Vagina (tissue), 2 donors: ENCODE results near the gene ARHGAP26. TPM values are rescaled to one million over a fixed set of nuclear protein-coding genes. Genes with fewer than 3 reads are reported as not detected.

Experiments
- DNase-seq, 2 donors: peaks; one replicate each; pipeline ENCODE4 v3.0.0-alpha.2; 2017; ENCODE audit errors: extremely low spot score in 2 of 2
- H3K27ac ChIP-seq: fragments of 200-600 bp; sonication (generic); one replicate; pipeline ENCODE4 v1.5.1; 2019
- H3K27me3 ChIP-seq: fragments of 200-600 bp; sonication (generic); one replicate; pipeline ENCODE4 v1.5.1; 2019
- H3K36me3 ChIP-seq, 2 donors: fragments of 200-600 bp; sonication (generic); one replicate each; pipeline ENCODE4 v1.5.1; 2017 to 2019
- H3K4me1 ChIP-seq: fragments of 200-600 bp; sonication (generic); one replicate; pipeline ENCODE4 v1.5.1; 2019
- H3K4me3 ChIP-seq, 2 donors: fragments of 200-600 bp; sonication (generic); 1 replicate in 1 of 2; 2 replicates in 1 of 2; pipeline ENCODE4 v1.5.1; 2016 to 2019
- H3K9me3 ChIP-seq: fragments of 200-600 bp; sonication (generic); one replicate; pipeline ENCODE4 v1.5.1; 2019
- POLR2A ChIP-seq, 2 donors: fragments of 450-650 bp; IDR thresholded peaks; one replicate each; pipeline ENCODE4 v1.6.1; 2017; ENCODE audit warnings: antibody characterized with exemption in 2 of 2, mild to moderate bottlenecking in 2 of 2, moderate library complexity in 2 of 2
- POLR2AphosphoS5 ChIP-seq, 2 donors: sonication (generic); formaldehyde crosslinking; IDR thresholded peaks; one replicate each; pipeline ENCODE4 v1.9.0; 2017; ENCODE audit warnings: antibody characterized with exemption in 2 of 2, mild to moderate bottlenecking in 2 of 2, low read depth in 1 of 2; ENCODE audit not compliant: insufficient read depth in 1 of 2
- intact Hi-C: fragments of 100-400 bp; cut with DNase I; formaldehyde crosslinking; loops from one replicate; pipeline ENCODE4 v1.15.1; 2023
- total RNA-seq: library from RNA; depleted of rRNA; stranded (reverse); fragments of >200 nt; gene quantifications from one replicate; pipeline ENCODE4 v1.2.3, GENCODE V29; 2016
- TF ChIP-seq, protein P1 (sequence below), 3 experiments: fragments of 450-650 bp in 2 of 3; fragments of 200-600 bp in 1 of 3; sonication (generic) in 1 of 3; IDR thresholded peaks; one replicate each; pipeline ENCODE4 v1.5.1; 2017 to 2019; ENCODE audit warnings: antibody characterized with exemption in 3 of 3, mild to moderate bottlenecking in 2 of 3, moderate library complexity in 2 of 3

Gene ARHGAP26
- total RNA-seq, 1 donor from 2014 or later, result 42.5 TPM

- Histone ChIP-seq H3K9me3 (no peaks in the 10 kb centered on the region), H3K27ac (no peak overlapping the region), H3K27me3 (no peaks in the 10 kb centered on the region), H3K4me1 (peaks cover 36% of the 10 kb centered on the region), H3K4me3 (no peak overlapping the region), H3K36me3 (no peaks in the 10 kb centered on the region)
- intact Hi-C loops, result no loop called here
- DNase-seq, result no peak
- TF ChIP-seq POLR2A (IDR thresholded peaks at IDR 0.05) (no peak), POLR2AphosphoS5 (IDR thresholded peaks at IDR 0.05; ENCODE audit: insufficient read depth in 1 of 2, low read depth in 1 of 2) (no peak)
- TF ChIP-seq, protein P1, sequence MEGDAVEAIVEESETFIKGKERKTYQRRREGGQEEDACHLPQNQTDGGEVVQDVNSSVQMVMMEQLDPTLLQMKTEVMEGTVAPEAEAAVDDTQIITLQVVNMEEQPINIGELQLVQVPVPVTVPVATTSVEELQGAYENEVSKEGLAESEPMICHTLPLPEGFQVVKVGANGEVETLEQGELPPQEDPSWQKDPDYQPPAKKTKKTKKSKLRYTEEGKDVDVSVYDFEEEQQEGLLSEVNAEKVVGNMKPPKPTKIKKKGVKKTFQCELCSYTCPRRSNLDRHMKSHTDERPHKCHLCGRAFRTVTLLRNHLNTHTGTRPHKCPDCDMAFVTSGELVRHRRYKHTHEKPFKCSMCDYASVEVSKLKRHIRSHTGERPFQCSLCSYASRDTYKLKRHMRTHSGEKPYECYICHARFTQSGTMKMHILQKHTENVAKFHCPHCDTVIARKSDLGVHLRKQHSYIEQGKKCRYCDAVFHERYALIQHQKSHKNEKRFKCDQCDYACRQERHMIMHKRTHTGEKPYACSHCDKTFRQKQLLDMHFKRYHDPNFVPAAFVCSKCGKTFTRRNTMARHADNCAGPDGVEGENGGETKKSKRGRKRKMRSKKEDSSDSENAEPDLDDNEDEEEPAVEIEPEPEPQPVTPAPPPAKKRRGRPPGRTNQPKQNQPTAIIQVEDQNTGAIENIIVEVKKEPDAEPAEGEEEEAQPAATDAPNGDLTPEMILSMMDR (IDR thresholded peaks at IDR 0.05), result no peak
These were observed 40.6 kb downstream of the ARHGAP26 start for GRCh38 chr5:142810743-142811290.

- Histone ChIP-seq H3K27ac (no peak overlapping the region), H3K4me1 (peaks cover 47% of the 10 kb centered on the region), H3K4me3 (no peak overlapping the region), H3K36me3 (no peaks in the 10 kb centered on the region), H3K9me3 (no peaks in the 10 kb centered on the region), H3K27me3 (no peaks in the 10 kb centered on the region)
- TF ChIP-seq POLR2AphosphoS5 (IDR thresholded peaks at IDR 0.05; ENCODE audit: insufficient read depth in 1 of 2, low read depth in 1 of 2) (no peak), POLR2A (IDR thresholded peaks at IDR 0.05) (no peak)
- TF ChIP-seq, protein P1 (IDR thresholded peaks at IDR 0.05), result no peak
- no peak for DNase-seq
- intact Hi-C loops, result no loop called here
These were observed 41.8 kb downstream of the ARHGAP26 start for GRCh38 chr5:142811866-142812557.

DNA sequence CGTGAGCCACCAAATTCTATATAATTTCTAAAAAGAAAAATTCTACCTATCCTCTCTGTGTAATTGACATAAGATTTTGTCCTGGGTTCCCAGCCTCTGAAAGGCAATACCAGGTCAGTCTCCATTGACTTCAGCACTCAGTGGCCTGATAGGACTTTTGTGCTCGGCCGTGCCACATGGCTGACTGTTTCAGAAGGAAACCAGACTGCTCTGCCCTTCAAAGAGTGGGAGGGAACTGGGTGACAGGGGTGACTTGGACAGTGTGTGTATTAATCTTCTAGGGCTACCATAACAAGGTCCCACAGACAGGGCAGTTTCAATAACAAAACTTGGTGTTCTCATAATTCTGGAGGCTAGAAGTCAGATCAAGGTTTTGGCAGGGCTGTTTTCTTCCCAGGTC is 43.0 kb downstream of the ARHGAP26 start:
- DNase-seq, result no peak
- Histone ChIP-seq H3K27me3 (no peaks in the 10 kb centered on the region), H3K36me3 (no peaks in the 10 kb centered on the region), H3K27ac (no peak overlapping the region), H3K4me1 (peaks cover 59% of the 10 kb centered on the region), H3K4me3 (no peak overlapping the region), H3K9me3 (no peaks in the 10 kb centered on the region)
- intact Hi-C loops, result no loop called here
- TF ChIP-seq POLR2AphosphoS5 (IDR thresholded peaks at IDR 0.05; ENCODE audit: insufficient read depth in 1 of 2, low read depth in 1 of 2) (no peak), POLR2A (IDR thresholded peaks at IDR 0.05) (no peak)
- TF ChIP-seq, protein P1 (IDR thresholded peaks at IDR 0.05), result no peak

GRCh38 chr5:142814122-142814521 is 43.9 kb downstream of the ARHGAP26 start:
- Histone ChIP-seq H3K27me3 (no peaks in the 10 kb centered on the region), H3K4me3 (no peak overlapping the region), H3K27ac (no peak overlapping the region), H3K9me3 (no peaks in the 10 kb centered on the region), H3K4me1 (peaks cover 61% of the 10 kb centered on the region), H3K36me3 (no peaks in the 10 kb centered on the region)
- intact Hi-C loops, result no loop called here
- no peak for DNase-seq
- TF ChIP-seq POLR2A (IDR thresholded peaks at IDR 0.05), result no peak
- TF ChIP-seq POLR2AphosphoS5 (IDR thresholded peaks at IDR 0.05; ENCODE audit: insufficient read depth in 1 of 2, low read depth in 1 of 2), result peak in 1 of 2 donors; percentile 40

- intact Hi-C loops, result no loop called here
- Histone ChIP-seq H3K36me3 (no peaks in the 10 kb centered on the region), H3K4me3 (no peak overlapping the region), H3K4me1 (peaks cover 58% of the 10 kb centered on the region), H3K27ac (no peak overlapping the region), H3K27me3 (no peaks in the 10 kb centered on the region), H3K9me3 (no peaks in the 10 kb centered on the region)
- no peak for DNase-seq
- no peak for TF ChIP-seq POLR2A (IDR thresholded peaks at IDR 0.05)
- TF ChIP-seq, protein P1 (IDR thresholded peaks at IDR 0.05), result no peak
- TF ChIP-seq POLR2AphosphoS5 (IDR thresholded peaks at IDR 0.05; ENCODE audit: insufficient read depth in 1 of 2, low read depth in 1 of 2), result no peak
These were observed 45.3 kb downstream of the ARHGAP26 start for GRCh38 chr5:142815469-142815868.
